Measurements from ENCODE around the gene SCAMP2.

DNA sequence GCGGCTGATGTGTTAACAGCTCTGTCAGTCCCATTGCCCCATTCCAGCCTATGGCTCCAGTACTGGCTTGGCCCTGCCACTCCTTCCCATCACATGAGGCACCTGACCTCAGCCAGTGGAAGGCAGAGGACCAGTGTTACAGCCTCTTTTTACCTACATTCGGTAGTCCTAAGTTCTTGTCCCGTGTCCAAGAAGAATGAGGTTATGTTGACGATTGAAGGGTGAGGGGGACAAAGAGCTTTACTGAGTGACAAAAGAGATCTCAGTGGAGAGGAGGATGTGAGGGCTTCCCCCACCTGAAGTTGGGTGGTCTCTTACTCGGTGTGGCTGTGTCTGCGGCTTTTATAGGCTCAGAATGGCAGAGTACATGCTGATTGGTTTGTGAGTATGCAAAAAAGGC lies 9.4 kb upstream of the SCAMP2 start:
- TF ChIP-seq, protein P1, sequence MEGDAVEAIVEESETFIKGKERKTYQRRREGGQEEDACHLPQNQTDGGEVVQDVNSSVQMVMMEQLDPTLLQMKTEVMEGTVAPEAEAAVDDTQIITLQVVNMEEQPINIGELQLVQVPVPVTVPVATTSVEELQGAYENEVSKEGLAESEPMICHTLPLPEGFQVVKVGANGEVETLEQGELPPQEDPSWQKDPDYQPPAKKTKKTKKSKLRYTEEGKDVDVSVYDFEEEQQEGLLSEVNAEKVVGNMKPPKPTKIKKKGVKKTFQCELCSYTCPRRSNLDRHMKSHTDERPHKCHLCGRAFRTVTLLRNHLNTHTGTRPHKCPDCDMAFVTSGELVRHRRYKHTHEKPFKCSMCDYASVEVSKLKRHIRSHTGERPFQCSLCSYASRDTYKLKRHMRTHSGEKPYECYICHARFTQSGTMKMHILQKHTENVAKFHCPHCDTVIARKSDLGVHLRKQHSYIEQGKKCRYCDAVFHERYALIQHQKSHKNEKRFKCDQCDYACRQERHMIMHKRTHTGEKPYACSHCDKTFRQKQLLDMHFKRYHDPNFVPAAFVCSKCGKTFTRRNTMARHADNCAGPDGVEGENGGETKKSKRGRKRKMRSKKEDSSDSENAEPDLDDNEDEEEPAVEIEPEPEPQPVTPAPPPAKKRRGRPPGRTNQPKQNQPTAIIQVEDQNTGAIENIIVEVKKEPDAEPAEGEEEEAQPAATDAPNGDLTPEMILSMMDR (IDR thresholded peaks at IDR 0.05; ENCODE audit: insufficient read depth, low read depth, low read length), result no peak
- TF ChIP-seq EZH2 (IDR thresholded peaks at IDR 0.05; ENCODE audit: insufficient read depth, low read length), result no peak

All from astrocyte (in vitro differentiated cells and primary cell).